Endothelial cell of umbilical vein (primary cell): ENCODE measurements around the gene EVC2. TPM values are rescaled to one million over a fixed set of nuclear protein-coding genes. Genes with fewer than 3 reads are reported as not detected.

Experiments used
- BruUV-seq: library from RNA; stranded (reverse); fragments of 400-500 nt; replicated peaks from 2 replicates; lab custom pipeline; 2021; lab: Mats Ljungman, UMichigan
- CTCF ChIA-PET: fragments of 300-600, 350-600 bp; sonication (Branson Sonifier 250); formaldehyde crosslinking; loops from one replicate; lab custom pipeline; 2021; ENCODE audit warnings: antibody characterized with exemption, inconsistent platforms; lab: Charles Lee
- POLR2A ChIA-PET: fragments of 300-600, 350-600 bp; sonication (Branson Sonifier 250); formaldehyde crosslinking; loops from one replicate; lab custom pipeline; 2021; ENCODE audit warnings: antibody characterized with exemption, inconsistent platforms; lab: Charles Lee
- DNase-seq: peaks from one replicate; pipeline ENCODE4 v3.0.0-alpha.2; 2011; ENCODE audit warnings: low read depth, low spot score
- FAIRE-seq: peaks from 2 replicates; lab custom pipeline; 2011; peaks lifted over from hg19 to GRCh38; lab: Jason Lieb, UNC
- H2AFZ ChIP-seq: 2 replicates; pipeline ENCODE4 v1.6.0; 2012; ENCODE audit warnings: low read depth, low read length, control low read depth, inconsistent platforms
- H3K27ac ChIP-seq: 2 replicates; pipeline ENCODE4 v1.5.1; 2011; ENCODE audit warnings: low read depth, mild to moderate bottlenecking, control low read depth, low read length, moderate library complexity; ENCODE audit not compliant: insufficient read depth
- H3K27me3 ChIP-seq, 2 experiments: 2 replicates each; pipeline versions ENCODE4 v1.6.0 to v1.6.1; 2011; ENCODE audit warnings: low read length in 2 of 2, mixed read lengths in 1 of 2; ENCODE audit not compliant: control insufficient read depth in 2 of 2, insufficient read depth in 2 of 2
- H3K36me3 ChIP-seq, 2 experiments: 2 replicates in 1 of 2; 3 replicates in 1 of 2; pipeline ENCODE4 v1.5.1; 2011; ENCODE audit warnings: low read length in 2 of 2, mild to moderate bottlenecking in 1 of 2, moderate library complexity in 1 of 2; ENCODE audit not compliant: control insufficient read depth in 2 of 2, insufficient read depth in 2 of 2; ENCODE audit errors: extremely low read depth in 1 of 2
- H3K4me1 ChIP-seq: 3 replicates; pipeline ENCODE4 v1.5.1; 2011; ENCODE audit warnings: mild to moderate bottlenecking, low read length; ENCODE audit not compliant: control insufficient read depth, insufficient read depth; ENCODE audit errors: extremely low read depth
- H3K4me2 ChIP-seq: 2 replicates; pipeline ENCODE4 v1.6.1; 2011; ENCODE audit warnings: low read length, control low read depth, mixed read lengths; ENCODE audit not compliant: insufficient read depth
- H3K4me3 ChIP-seq, 3 experiments: fragments of 200-600 bp in 1 of 3; sonication (generic), shearing (Covaris generic) in 1 of 3; replicated peaks in 1 of 3; 2 replicates each; pipeline ENCODE4 v1.5.1; 2011 to 2016; ENCODE audit warnings: control low read depth in 3 of 3, low read length in 3 of 3, mild to moderate bottlenecking in 2 of 3, inconsistent platforms in 1 of 3, low read depth in 1 of 3, moderate library complexity in 1 of 3; ENCODE audit not compliant: insufficient read depth in 1 of 3
- H3K79me2 ChIP-seq: 2 replicates; pipeline ENCODE4 v1.6.0; 2012; ENCODE audit warnings: low read length, inconsistent platforms; ENCODE audit not compliant: control insufficient read depth, insufficient read depth
- H3K9ac ChIP-seq: replicated peaks from 2 replicates; pipeline ENCODE3; 2011; ENCODE audit warnings: low read length, control low read depth; ENCODE audit not compliant: insufficient read depth; ENCODE audit errors: extremely low read depth
- H3K9me1 ChIP-seq: replicated peaks from 3 replicates; pipeline ENCODE4 v1.6.0; 2011; ENCODE audit warnings: mild to moderate bottlenecking, low read length; ENCODE audit not compliant: control insufficient read depth, insufficient read depth; ENCODE audit errors: extremely low read depth
- H3K9me3 ChIP-seq: replicated peaks from 2 replicates; pipeline ENCODE4 v1.5.1; 2012; ENCODE audit warnings: low read length, inconsistent platforms; ENCODE audit not compliant: control insufficient read depth, insufficient read depth
- H4K20me1 ChIP-seq: replicated peaks from 2 replicates; pipeline ENCODE3; 2011; ENCODE audit warnings: mild to moderate bottlenecking, low read length; ENCODE audit not compliant: control insufficient read depth, insufficient read depth; ENCODE audit errors: extremely low read depth
- EZH2 ChIP-seq: IDR thresholded peaks from 2 replicates; pipeline ENCODE4 v1.6.1; 2012; ENCODE audit warnings: borderline replicate concordance, low read depth, mild to moderate bottlenecking, moderate library complexity, low read length, inconsistent platforms; ENCODE audit not compliant: severe bottlenecking
- FOS ChIP-seq: IDR thresholded peaks from 2 replicates; pipeline ENCODE4 v1.6.1; 2011; ENCODE audit warnings: mild to moderate bottlenecking, low read length, moderate library complexity, borderline replicate concordance; ENCODE audit not compliant: insufficient read depth
- GATA2 ChIP-seq: IDR thresholded peaks from 2 replicates; pipeline ENCODE4 v1.7.0; 2011; ENCODE audit warnings: low read depth, mild to moderate bottlenecking, moderate library complexity, mixed read lengths, low read length; ENCODE audit not compliant: insufficient read length, insufficient read depth
- JUN ChIP-seq: IDR thresholded peaks from 2 replicates; pipeline ENCODE4 v1.6.1; 2011; ENCODE audit warnings: borderline replicate concordance, low read depth; ENCODE audit not compliant: insufficient read length, insufficient read depth
- MYC ChIP-seq: IDR thresholded peaks from one replicate; pipeline ENCODE4 v1.6.1; 2011; ENCODE audit warnings: mild to moderate bottlenecking, low read depth, low read length
- POLR2A ChIP-seq: IDR thresholded peaks from 2 replicates; pipeline ENCODE4 v1.6.1; 2012; ENCODE audit warnings: low read depth, mild to moderate bottlenecking, control low read depth, low read length
- POLR2AphosphoS5 ChIP-seq: IDR thresholded peaks from 2 replicates; pipeline ENCODE4 v1.6.1; 2012; ENCODE audit warnings: low read depth, mild to moderate bottlenecking, control low read depth, low read length, moderate library complexity; ENCODE audit not compliant: insufficient read depth
- dilution Hi-C: fragments of 300-500 bp; cut with MboI; formaldehyde crosslinking; loops from one replicate; pipeline ENCODE4 v1.15.0; 2019; ENCODE audit warnings: low sequenced_read_pairs; ENCODE audit not compliant: extremely low pct_ligation_motif_present
- intact Hi-C: fragments of 100-400 bp; cut with micrococcal nuclease; formaldehyde crosslinking; loops from one replicate; pipeline ENCODE4 v1.10.0; 2022
- polyA plus RNA-seq, 4 experiments: library from polyadenylated mRNA; depleted of rRNA in 3 of 4; stranded (reverse) in 3 of 4; unstranded in 1 of 4; fragments of >200 nt; gene quantifications; 2 replicates each; pipeline versions ENCODE4 v1.2.1 to v1.2.3, GENCODE V29; 2011 to 2012; ENCODE audit warnings: missing spikeins in 1 of 4
- total RNA-seq: library from RNA; stranded (reverse); gene quantifications from 2 replicates; pipeline ENCODE4 v1.2.3, GENCODE V29; 2021
- TF ChIP-seq, protein P1 (sequence below), 2 donors: IDR thresholded peaks; 1 replicate in 1 of 2; 2 replicates in 1 of 2; pipeline ENCODE4 v1.5.1; 2011; ENCODE audit warnings: low read length in 2 of 2, mild to moderate bottlenecking in 2 of 2, moderate library complexity in 2 of 2, control low read depth in 1 of 2, inconsistent platforms in 1 of 2, low read depth in 1 of 2; ENCODE audit not compliant: insufficient read depth in 1 of 2; ENCODE audit errors: extremely low read depth in 1 of 2
- TF ChIP-seq, protein P2 (sequence below): IDR thresholded peaks from 2 replicates; pipeline ENCODE4 v1.6.1; 2011; ENCODE audit not compliant: insufficient read depth, insufficient read length

EVC2 gene
- total and polyA plus RNA-seq, 2 donors (not counting 3 experiments of a cell fraction or from before 2014, with no cell fraction given): 1.7 to 8.8 TPM

DNA sequence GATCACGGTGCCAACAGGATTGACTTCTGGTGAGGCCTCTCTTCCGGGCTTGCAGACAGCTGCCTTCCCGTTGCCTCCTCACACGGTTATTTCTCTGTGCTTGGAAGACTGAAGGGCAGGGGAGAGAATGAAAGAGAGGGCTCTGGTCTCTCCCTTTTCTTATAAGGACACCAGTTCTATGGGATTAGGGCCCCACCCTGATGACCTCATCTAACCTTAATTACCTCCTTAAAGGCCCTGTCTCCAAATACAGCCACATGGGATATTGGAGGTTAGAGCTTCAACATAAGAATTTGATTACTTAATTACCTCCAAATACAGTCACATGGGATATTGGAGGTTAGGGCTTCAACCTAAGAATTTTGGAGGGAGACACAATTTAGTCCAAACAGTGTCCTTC is 49.2 kb upstream of the EVC2 start:
- H3K4me1 ChIP-seq: peaks cover 28% of the 10 kb centered on the region
- intact Hi-C loops: no loop called here
- no peaks in the 10 kb centered on the region for H3K9me1 ChIP-seq
- H4K20me1 ChIP-seq: no peaks in the 10 kb centered on the region
- dilution Hi-C loops: no loop called here
- DNase-seq (no peak), FAIRE-seq (no peak)
- no TSS peak for BruUV-seq
- H3K27ac ChIP-seq: no peak overlapping the region
- ChIA-PET CTCF (interaction anchor here (1.2 kb wide), 1 partner anchor 10 kb away, joined by 3 read pairs; no protein-coding TSS in a partner anchor), POLR2A (no interaction called here)
- no peak overlapping the region for H3K4me2 ChIP-seq
- no peaks in the 10 kb centered on the region for H3K79me2 ChIP-seq
- H3K27me3 ChIP-seq: no peaks in the 10 kb centered on the region
- no peaks in the 10 kb centered on the region for H3K9me3 ChIP-seq
- peaks cover 0 to 19% of the 10 kb centered on the region in 2 experiments for H3K36me3 ChIP-seq
- H2AFZ ChIP-seq: no peak overlapping the region
- H3K4me3 ChIP-seq: no peak overlapping the region
- H3K9ac ChIP-seq: no peak overlapping the region
- no peak for TF ChIP-seq EZH2

DNA sequence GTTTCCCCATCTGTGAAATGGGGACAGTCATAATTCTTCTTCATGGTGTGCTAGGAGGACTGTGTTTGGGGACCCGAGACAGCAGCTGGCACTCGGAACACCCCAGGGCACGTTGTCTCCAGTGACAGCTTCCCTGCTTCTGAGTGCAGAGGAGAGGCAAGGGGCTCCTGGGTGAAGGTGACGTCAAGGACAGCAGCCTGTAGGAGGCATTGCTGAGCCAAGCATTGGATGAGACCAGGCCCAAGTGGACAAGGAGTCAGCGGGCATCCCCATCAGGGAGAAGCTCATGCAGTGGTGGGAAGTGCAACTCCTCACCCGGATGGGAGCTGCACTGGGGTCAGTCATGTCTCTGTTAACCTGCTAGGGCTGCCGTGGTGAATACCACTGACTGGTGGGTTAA is 48.7 kb upstream of the EVC2 start:
- ChIA-PET CTCF (interaction anchor here (1.2 kb wide), 1 partner anchor 9 kb away, joined by 3 read pairs; no protein-coding TSS in a partner anchor), POLR2A (no interaction called here)
- no TSS peak for BruUV-seq
- intact Hi-C loops (no loop called here), dilution Hi-C loops (no loop called here)
- H3K4me2 ChIP-seq: no peak overlapping the region
- no peaks in the 10 kb centered on the region for H3K9me1 ChIP-seq
- H3K4me3 ChIP-seq: no peak overlapping the region
- no peak overlapping the region for H3K9ac ChIP-seq
- no peaks in the 10 kb centered on the region for H4K20me1 ChIP-seq
- H3K36me3 ChIP-seq: peaks cover 0 to 19% of the 10 kb centered on the region in 2 experiments
- H3K27me3 ChIP-seq: no peaks in the 10 kb centered on the region
- no peaks in the 10 kb centered on the region for H3K9me3 ChIP-seq
- no peak overlapping the region for H2AFZ ChIP-seq
- peaks cover 32% of the 10 kb centered on the region for H3K4me1 ChIP-seq
- FAIRE-seq (no peak), DNase-seq (no peak)
- no peaks in the 10 kb centered on the region for H3K79me2 ChIP-seq
- no peak overlapping the region for H3K27ac ChIP-seq
- no peak for TF ChIP-seq FOS
- no peak for TF ChIP-seq POLR2A
- no peak for TF ChIP-seq MYC
- TF ChIP-seq GATA2: no peak
- TF ChIP-seq, protein P1, sequence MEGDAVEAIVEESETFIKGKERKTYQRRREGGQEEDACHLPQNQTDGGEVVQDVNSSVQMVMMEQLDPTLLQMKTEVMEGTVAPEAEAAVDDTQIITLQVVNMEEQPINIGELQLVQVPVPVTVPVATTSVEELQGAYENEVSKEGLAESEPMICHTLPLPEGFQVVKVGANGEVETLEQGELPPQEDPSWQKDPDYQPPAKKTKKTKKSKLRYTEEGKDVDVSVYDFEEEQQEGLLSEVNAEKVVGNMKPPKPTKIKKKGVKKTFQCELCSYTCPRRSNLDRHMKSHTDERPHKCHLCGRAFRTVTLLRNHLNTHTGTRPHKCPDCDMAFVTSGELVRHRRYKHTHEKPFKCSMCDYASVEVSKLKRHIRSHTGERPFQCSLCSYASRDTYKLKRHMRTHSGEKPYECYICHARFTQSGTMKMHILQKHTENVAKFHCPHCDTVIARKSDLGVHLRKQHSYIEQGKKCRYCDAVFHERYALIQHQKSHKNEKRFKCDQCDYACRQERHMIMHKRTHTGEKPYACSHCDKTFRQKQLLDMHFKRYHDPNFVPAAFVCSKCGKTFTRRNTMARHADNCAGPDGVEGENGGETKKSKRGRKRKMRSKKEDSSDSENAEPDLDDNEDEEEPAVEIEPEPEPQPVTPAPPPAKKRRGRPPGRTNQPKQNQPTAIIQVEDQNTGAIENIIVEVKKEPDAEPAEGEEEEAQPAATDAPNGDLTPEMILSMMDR (IDR thresholded peaks at IDR 0.05; ENCODE audit: extremely low read depth in 1 of 2, insufficient read depth in 1 of 2, low read depth in 1 of 2, low read length in 2 of 2): no peak
- no peak for TF ChIP-seq JUN
- TF ChIP-seq, protein P2, sequence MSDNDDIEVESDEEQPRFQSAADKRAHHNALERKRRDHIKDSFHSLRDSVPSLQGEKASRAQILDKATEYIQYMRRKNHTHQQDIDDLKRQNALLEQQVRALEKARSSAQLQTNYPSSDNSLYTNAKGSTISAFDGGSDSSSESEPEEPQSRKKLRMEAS: no peak
- TF ChIP-seq EZH2: no peak
- TF ChIP-seq POLR2AphosphoS5: no peak
